NT2/D1 (cell line): ENCODE measurements around the gene CT55.

Experiments used
- DNase-seq: peaks from one replicate; pipeline ENCODE4 v3.0.0-alpha.2; 2011; ENCODE audit warnings: low read depth, low spot score
- H3K27me3 ChIP-seq: 2 replicates; pipeline ENCODE4 v1.6.0; 2011; ENCODE audit warnings: mild to moderate bottlenecking; ENCODE audit not compliant: insufficient read length, insufficient read depth
- H3K36me3 ChIP-seq: 2 replicates; pipeline ENCODE4 v1.6.1; 2011; ENCODE audit warnings: mild to moderate bottlenecking, low read length, mixed read lengths; ENCODE audit not compliant: insufficient read depth, insufficient read length
- H3K4me1 ChIP-seq: 2 replicates; pipeline ENCODE4 v1.5.1; 2011; ENCODE audit not compliant: insufficient read depth, insufficient read length
- H3K4me3 ChIP-seq: 2 replicates; pipeline ENCODE4 v1.5.1; 2011; ENCODE audit warnings: low read depth; ENCODE audit not compliant: insufficient read length
- H3K9ac ChIP-seq: 2 replicates; pipeline ENCODE4 v1.6.0; 2011; ENCODE audit warnings: low read depth; ENCODE audit not compliant: insufficient read length
- H3K9me3 ChIP-seq: 2 replicates; pipeline ENCODE4 v1.5.1; 2011; ENCODE audit warnings: mild to moderate bottlenecking, low read length; ENCODE audit not compliant: insufficient read depth
- SUZ12 ChIP-seq: IDR thresholded peaks from 2 replicates; pipeline ENCODE4 v1.6.1; 2011; ENCODE audit not compliant: insufficient read length, insufficient read depth; ENCODE audit errors: extremely low read depth
- YY1 ChIP-seq: IDR thresholded peaks from 2 replicates; pipeline ENCODE4 v1.6.1; 2011; ENCODE audit not compliant: insufficient read length, insufficient read depth
- ZNF274 ChIP-seq: IDR thresholded peaks from 2 replicates; pipeline ENCODE4 v1.6.1; 2011; ENCODE audit warnings: mild to moderate bottlenecking, low read depth, low read length

The CT55 gene

GRCh38 chrX:135114392-135114791 is 56.8 kb downstream of the CT55 start:
- no peak for DNase-seq
- H3K9ac ChIP-seq = no peak overlapping the region
- no peaks in the 10 kb centered on the region for H3K4me1 ChIP-seq
- H3K27me3 ChIP-seq = no peaks in the 10 kb centered on the region
- H3K9me3 ChIP-seq = no peaks in the 10 kb centered on the region
- no peaks in the 10 kb centered on the region for H3K36me3 ChIP-seq
- no peak overlapping the region for H3K4me3 ChIP-seq
- TF ChIP-seq YY1 = no peak
- no peak for TF ChIP-seq ZNF274
- no peak for TF ChIP-seq SUZ12

GRCh38 chrX:135112743-135113142 is 58.5 kb downstream of the CT55 start:
- TF ChIP-seq YY1 (no peak), ZNF274 (no peak), SUZ12 (no peak)
- Histone ChIP-seq H3K36me3 (no peaks in the 10 kb centered on the region), H3K9ac (no peak overlapping the region), H3K4me3 (no peak overlapping the region), H3K4me1 (no peaks in the 10 kb centered on the region), H3K9me3 (no peaks in the 10 kb centered on the region), H3K27me3 (no peaks in the 10 kb centered on the region)
- DNase-seq = no peak

GRCh38 chrX:135112096-135112729 is 59.0 kb downstream of the CT55 start:
- Histone ChIP-seq H3K9me3 (no peaks in the 10 kb centered on the region), H3K27me3 (no peaks in the 10 kb centered on the region), H3K36me3 (no peaks in the 10 kb centered on the region), H3K4me1 (no peaks in the 10 kb centered on the region), H3K9ac (no peak overlapping the region), H3K4me3 (no peak overlapping the region)
- no peak for TF ChIP-seq YY1
- TF ChIP-seq SUZ12 = no peak
- no peak for TF ChIP-seq ZNF274
- DNase-seq = no peak

GRCh38 chrX:135109554-135109953 is 61.6 kb downstream of the CT55 start:
- Histone ChIP-seq H3K4me1 (no peaks in the 10 kb centered on the region), H3K4me3 (no peak overlapping the region), H3K9ac (no peak overlapping the region), H3K36me3 (no peaks in the 10 kb centered on the region), H3K27me3 (no peaks in the 10 kb centered on the region), H3K9me3 (no peaks in the 10 kb centered on the region)
- no peak for TF ChIP-seq YY1
- no peak for TF ChIP-seq SUZ12
- no peak for TF ChIP-seq ZNF274
- DNase-seq = no peak
